Pancreas (tissue), 10 donors: Measurements from ENCODE around the gene INPP4B. TPM values are rescaled to one million over a fixed set of nuclear protein-coding genes. Genes with fewer than 3 reads are reported as not detected.
A peak's percentile ranks its signal among the peaks of the same experiment; 100 is the strongest.

ENCODE experiments used
- ATAC-seq, 4 donors: fragments of 200-7000 bp; cut with Tn5 transposase; one replicate each; pipeline versions ENCODE4 v1.8.0 to v1.9.1; 2020; ENCODE audit warnings: mild to moderate bottlenecking in 4 of 4, moderate library complexity in 4 of 4
- DNase-seq, 6 donors: peaks; one replicate each; pipeline ENCODE4 v3.0.0-alpha.2; 2020
- FAIRE-seq: peaks from 2 replicates; lab custom pipeline; 2012; peaks lifted over from hg19 to GRCh38; lab: Jason Lieb, UNC
- H3K27ac ChIP-seq, 4 donors: fragments of 200-600 bp; sonication (generic); 1 replicate in 3 of 4; 2 replicates in 1 of 4; pipeline versions ENCODE4 v1.5.0 to v1.8.0; 2020
- H3K27me3 ChIP-seq, 4 donors: fragments of 200-600 bp; one replicate each; pipeline ENCODE4 v1.8.0; 2021
- H3K36me3 ChIP-seq, 3 donors: fragments of 200-600 bp; sonication (generic) in 1 of 3; one replicate each; pipeline versions ENCODE4 v1.5.0 to v1.8.0; 2020 to 2021
- H3K4me1 ChIP-seq, 3 donors: fragments of 200-600 bp; one replicate each; pipeline ENCODE4 v1.8.0; 2021
- H3K4me3 ChIP-seq, 4 donors: fragments of 200-600 bp; sonication (generic) in 2 of 4; one replicate each; pipeline versions ENCODE4 v1.5.0 to v1.8.0; 2020 to 2021
- H3K9me3 ChIP-seq, 4 donors: fragments of 200-600 bp; one replicate each; pipeline ENCODE4 v1.8.0; 2021
- WGBS, 2 donors: extraction: QIAGEN DNeasy Blood & Tissue Kit; methylation state at CpG; one replicate each; pipeline ENCODE4 v1.1.7; 2013; 5-methylcytosine and 5-hydroxymethylcytosine counted together
- intact Hi-C, 3 donors: fragments of 100-400 bp; cut with DNase I; formaldehyde crosslinking; loops; one replicate each; pipeline versions ENCODE4 v1.11.1 to v1.14.2; 2022
- polyA plus RNA-seq, 2 donors: library from polyadenylated mRNA; stranded (reverse); fragments of 200-250 nt; gene quantifications; one replicate each; pipeline ENCODE4 v1.2.3, GENCODE V29; 2013
- total RNA-seq, 6 donors: library from RNA; stranded (reverse); fragmentation: NEBNext Ultra II Directional in 4 of 6; extraction: Animal tissue kit (Norgen Biotek cat#: 25700) in 4 of 6; gene quantifications; one replicate each; pipeline versions ENCODE4 v1.2.1 to v1.2.4, GENCODE V29; 2021 to 2023
- TF ChIP-seq, protein P1 (sequence below), 4 donors: fragments of 200-600 bp; sonication (generic) in 3 of 4; IDR thresholded peaks; one replicate each; pipeline versions ENCODE4 v1.5.0 to v1.8.0; 2021; ENCODE audit warnings: antibody characterized with exemption in 4 of 4
- donor health status: healthy with polysubstance abuse.
- donor health status: DM: no; HTN: no; CAD: no; lungs with moderate emphysema.
- donor health status: DM: no; HTN: no; CAD: no.
- donor health status: control.
- donor health status: control.
- donor health status: Bipolar disorder and iron deficiency.
- donor health status: DM: yes; HTN: yes; CAD: no.
- donor health status: DM: no; HTN: no; CAD: no.
- donor health status: DM: no; HTN: no; CAD: no.
- donor health status: DM: yes; HTN: yes; CAD: no.

The INPP4B gene
- total and polyA plus RNA-seq, 8 donors, result 1.2 to 12.9 (median 5.5) TPM

- Histone ChIP-seq H3K9me3 (no peaks in the 10 kb centered on the region), H3K36me3 (no peaks in the 10 kb centered on the region), H3K4me1 (no peaks in the 10 kb centered on the region), H3K27me3 (no peaks in the 10 kb centered on the region), H3K27ac (no peak overlapping the region), H3K4me3 (no peak overlapping the region)
- TF ChIP-seq, protein P1, sequence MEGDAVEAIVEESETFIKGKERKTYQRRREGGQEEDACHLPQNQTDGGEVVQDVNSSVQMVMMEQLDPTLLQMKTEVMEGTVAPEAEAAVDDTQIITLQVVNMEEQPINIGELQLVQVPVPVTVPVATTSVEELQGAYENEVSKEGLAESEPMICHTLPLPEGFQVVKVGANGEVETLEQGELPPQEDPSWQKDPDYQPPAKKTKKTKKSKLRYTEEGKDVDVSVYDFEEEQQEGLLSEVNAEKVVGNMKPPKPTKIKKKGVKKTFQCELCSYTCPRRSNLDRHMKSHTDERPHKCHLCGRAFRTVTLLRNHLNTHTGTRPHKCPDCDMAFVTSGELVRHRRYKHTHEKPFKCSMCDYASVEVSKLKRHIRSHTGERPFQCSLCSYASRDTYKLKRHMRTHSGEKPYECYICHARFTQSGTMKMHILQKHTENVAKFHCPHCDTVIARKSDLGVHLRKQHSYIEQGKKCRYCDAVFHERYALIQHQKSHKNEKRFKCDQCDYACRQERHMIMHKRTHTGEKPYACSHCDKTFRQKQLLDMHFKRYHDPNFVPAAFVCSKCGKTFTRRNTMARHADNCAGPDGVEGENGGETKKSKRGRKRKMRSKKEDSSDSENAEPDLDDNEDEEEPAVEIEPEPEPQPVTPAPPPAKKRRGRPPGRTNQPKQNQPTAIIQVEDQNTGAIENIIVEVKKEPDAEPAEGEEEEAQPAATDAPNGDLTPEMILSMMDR (IDR thresholded peaks at IDR 0.05), result no peak
- ATAC-seq (peak in 1 of 4 donors; percentile 35), DNase-seq (no peak), FAIRE-seq (no peak)
- intact Hi-C loops, result no loop called here
- WGBS, 2 donors, result 75 to 76% methylated on average over 5 of the region's 5 CpGs
Measured at GRCh38 chr4:142416711-142417275, 429.3 kb downstream of the INPP4B start.

GRCh38 chr4:142416121-142416520 lies 430.0 kb downstream of the INPP4B start:
- 30 to 40% methylated on average over 1 of the region's 1 CpG for WGBS, 2 donors
- no peak for FAIRE-seq
- Histone ChIP-seq H3K4me1 (no peaks in the 10 kb centered on the region), H3K9me3 (no peaks in the 10 kb centered on the region), H3K27ac (no peak overlapping the region), H3K27me3 (no peaks in the 10 kb centered on the region), H3K4me3 (no peak overlapping the region), H3K36me3 (no peaks in the 10 kb centered on the region)
- TF ChIP-seq, protein P1 (IDR thresholded peaks at IDR 0.05), result no peak
- no peak for DNase-seq
- intact Hi-C loops, result no loop called here
- peak in 1 of 4 donors; percentile 29 for ATAC-seq

- TF ChIP-seq, protein P1 (IDR thresholded peaks at IDR 0.05), result no peak
- Histone ChIP-seq H3K36me3 (no peaks in the 10 kb centered on the region), H3K4me1 (no peaks in the 10 kb centered on the region), H3K27ac (no peak overlapping the region), H3K4me3 (no peak overlapping the region), H3K27me3 (no peaks in the 10 kb centered on the region), H3K9me3 (no peaks in the 10 kb centered on the region)
- ATAC-seq, result no peak
- 90 to 98% methylated on average over 4 of the region's 4 CpGs for WGBS, 2 donors
- no peak for DNase-seq
- FAIRE-seq, result no peak
- intact Hi-C loops, result no loop called here
Measured at GRCh38 chr4:142414366-142414990, 431.6 kb downstream of the INPP4B start.

DNA sequence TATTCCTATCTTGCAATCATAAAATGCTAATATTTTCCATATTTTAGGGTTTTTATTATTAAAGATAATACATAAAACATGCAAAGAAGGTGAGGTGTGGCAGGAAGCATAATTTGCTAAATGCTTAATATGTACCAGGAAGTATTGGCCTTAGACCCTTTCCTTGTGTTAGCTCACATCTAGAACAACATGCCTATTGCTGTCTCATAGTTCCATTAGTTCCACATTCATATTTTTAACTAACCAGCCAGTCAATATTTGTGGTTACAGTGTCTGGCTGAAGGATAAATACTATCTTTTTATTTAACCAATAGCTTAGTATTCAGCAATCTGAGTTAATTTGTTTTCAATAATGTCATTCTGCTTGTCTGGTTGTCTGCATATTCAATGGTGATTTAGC lies 432.6 kb downstream of the INPP4B start:
- no peak overlapping the region for H3K27ac ChIP-seq
- H3K27me3 ChIP-seq, result no peaks in the 10 kb centered on the region
- TF ChIP-seq, protein P1 (IDR thresholded peaks at IDR 0.05), result no peak
- no peaks in the 10 kb centered on the region for H3K4me1 ChIP-seq
- H3K36me3 ChIP-seq, result no peaks in the 10 kb centered on the region
- DNase-seq (no peak), ATAC-seq (no peak), FAIRE-seq (no peak)
- H3K9me3 ChIP-seq, result no peaks in the 10 kb centered on the region
- intact Hi-C loops, result no loop called here
- no peak overlapping the region for H3K4me3 ChIP-seq

DNA sequence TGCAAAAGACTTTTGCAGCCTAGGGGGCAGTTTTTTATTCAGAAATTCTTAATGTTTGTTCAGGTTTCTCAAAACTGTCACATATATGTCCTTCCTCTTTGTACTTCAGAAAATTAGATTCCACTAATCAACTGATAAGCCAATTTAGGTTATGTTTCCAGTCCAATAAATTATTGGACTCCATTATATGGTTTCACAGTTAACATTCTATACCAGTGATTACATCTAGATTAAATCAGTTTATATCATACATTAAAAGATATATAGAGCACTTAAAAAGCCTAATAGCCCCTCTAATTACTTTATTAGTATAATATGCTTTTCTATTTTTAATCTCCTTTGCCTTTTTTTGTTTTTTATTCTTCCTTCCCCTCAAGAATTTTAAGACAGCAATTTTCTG lies 434.1 kb downstream of the INPP4B start:
- TF ChIP-seq, protein P1 (IDR thresholded peaks at IDR 0.05), result no peak
- no peak for ATAC-seq
- Histone ChIP-seq H3K27ac (no peak overlapping the region), H3K27me3 (no peaks in the 10 kb centered on the region), H3K9me3 (no peaks in the 10 kb centered on the region), H3K4me1 (no peaks in the 10 kb centered on the region), H3K4me3 (no peak overlapping the region), H3K36me3 (no peaks in the 10 kb centered on the region)
- intact Hi-C loops, result no loop called here
- FAIRE-seq, result no peak
- no peak for DNase-seq
